ENCODE measurements around the gene ABR.

ABR gene

DNA sequence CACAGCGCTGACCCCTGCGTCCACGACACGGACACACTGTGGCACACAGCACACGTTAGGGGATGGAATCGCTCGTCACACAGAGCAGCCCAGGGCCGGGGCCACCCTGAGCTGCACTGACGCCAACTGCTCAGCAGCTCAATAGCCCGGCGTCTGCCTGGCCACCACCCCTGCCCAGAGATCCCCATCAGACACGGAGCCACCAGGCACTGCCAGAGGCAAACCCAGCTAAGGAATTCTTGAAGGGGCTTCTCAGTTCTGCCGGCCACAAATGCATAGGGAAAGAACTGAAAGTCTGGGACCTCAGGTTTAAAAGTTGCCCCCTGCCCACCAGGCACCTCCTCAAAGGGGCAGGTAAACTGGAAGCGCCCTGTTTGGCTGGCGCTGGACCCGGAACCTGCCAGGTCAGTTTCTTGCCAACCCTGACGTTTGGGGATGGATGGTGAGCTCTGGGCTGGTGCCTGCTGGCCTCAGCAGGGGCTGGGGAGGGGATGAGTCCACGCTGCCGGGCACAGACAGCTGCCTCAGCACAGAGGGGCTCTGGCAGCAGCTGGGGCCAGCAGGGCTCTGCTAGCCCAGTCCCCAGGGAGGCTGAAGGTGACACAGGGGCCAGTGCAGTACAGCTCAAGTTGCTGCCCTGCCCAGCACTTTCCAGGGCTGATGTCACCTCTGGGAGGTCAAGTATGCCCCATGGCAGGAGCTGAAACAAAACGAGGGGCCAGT lies 149.7 kb downstream of the ABR start:
- DNase-seq (ENCODE audit: low read depth, low spot score): no peak
- no peak overlapping the region for H3K4me3 ChIP-seq (ENCODE audit: low read length)

DNA sequence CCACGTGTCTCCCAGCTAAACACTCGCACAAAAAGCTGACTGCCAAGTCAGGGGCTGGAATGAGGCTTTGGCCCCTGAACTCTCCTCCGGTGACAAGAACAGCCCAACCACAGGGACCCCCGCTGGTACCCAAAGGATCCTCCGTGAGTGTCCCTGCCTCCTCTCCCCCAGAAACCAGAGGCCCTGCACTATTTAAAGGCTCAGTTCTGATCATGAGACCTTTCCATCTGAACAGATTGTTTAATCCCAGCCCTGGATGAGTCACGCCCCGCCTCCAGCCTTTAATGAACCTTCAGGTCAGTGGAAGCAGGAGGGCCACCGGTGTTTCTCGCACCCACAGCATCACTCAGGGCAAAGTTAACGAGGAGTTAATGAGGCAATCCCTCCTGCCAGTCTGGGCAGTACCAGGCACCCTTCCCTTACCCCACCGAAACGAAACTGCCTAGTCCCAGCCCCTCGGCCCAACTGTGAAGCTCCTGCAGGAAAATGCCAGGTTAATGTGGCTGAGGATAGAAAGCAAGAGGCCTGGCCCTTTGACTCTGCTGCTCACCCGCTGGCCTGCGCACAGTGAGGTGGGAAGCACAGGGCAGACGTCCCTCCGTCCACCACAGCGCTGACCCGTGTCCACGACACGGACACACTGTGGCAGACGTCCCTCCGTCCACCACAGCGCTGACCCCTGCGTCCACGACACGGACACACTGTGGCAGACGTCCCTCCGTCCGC lies 150.4 kb downstream of the ABR start:
- H3K4me3 ChIP-seq (ENCODE audit: low read length): no peak overlapping the region
- DNase-seq (ENCODE audit: low read depth, low spot score): no peak

- DNase-seq (ENCODE audit: low read depth, low spot score): no peak
- H3K4me3 ChIP-seq (ENCODE audit: low read length): no peak overlapping the region
Observed at GRCh38 chr17:1027044-1027443, 152.7 kb downstream of the ABR start.

DNA sequence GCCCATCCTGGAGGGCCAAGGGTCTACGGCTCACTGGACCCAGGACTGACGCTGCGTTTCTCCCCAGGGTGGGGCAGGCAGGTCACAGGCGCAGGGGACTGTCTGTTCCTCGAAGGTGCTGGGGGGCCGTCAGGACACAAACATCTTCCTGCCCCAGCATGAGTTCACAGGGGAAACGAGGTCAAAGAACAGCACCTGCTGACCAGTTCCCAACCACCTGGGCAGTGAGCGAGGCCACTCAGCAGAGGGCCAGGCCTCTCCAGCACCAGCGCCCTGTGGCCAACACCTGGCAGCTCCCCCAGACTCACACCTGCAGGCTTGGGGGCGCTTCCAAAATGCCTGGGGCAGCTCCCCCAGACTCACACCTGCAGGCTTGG lies 153.2 kb downstream of the ABR start:
- no peak overlapping the region for H3K4me3 ChIP-seq (ENCODE audit: low read length)
- no peak for DNase-seq (ENCODE audit: low read depth, low spot score)

DNA sequence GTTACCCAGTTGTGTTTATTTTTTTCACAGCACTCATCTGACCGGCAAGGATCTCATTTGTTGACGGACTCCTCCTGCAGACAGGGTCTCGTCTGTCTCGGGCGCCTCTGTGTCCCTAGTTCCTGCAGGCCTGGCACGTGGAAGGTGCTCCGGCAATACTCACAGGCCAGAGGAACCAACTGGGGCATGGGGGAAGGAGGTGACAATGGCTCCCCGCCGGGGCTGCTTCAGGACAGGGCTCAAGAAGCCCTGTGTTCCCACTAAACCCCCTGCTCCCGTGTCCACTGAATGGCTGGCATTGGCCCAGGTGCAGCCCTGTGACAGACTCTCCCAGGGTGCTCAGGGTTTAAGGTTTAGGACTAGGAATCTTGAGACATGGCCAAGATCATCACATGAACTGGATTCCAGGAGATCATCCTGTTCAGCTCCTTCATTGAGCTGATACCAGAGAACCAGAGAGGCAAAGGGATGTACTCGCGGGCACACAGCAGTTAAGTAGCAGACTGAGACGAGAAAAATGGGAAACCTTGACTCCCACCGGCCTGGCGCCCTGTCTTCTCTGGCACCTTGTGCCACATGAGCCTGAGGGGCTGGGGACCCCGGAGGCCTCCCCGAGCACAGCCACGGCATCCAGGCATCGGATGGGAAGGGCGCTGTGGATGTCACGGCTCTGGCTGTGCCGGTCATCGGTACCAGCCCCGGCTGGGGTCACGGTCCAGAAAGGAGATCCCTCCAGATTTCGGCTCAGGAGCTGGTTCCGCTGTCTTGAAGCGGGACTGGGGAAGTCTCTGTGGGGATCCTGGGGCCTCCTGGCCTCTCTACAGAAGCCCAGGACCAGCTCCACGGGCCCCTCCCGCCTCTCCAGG lies 153.8 kb downstream of the ABR start:
- no peak overlapping the region for H3K4me3 ChIP-seq (ENCODE audit: low read length)
- no peak for DNase-seq (ENCODE audit: low read depth, low spot score)

- H3K4me3 ChIP-seq (ENCODE audit: low read length): no peak overlapping the region
- DNase-seq (ENCODE audit: low read depth, low spot score): no peak
Observed at GRCh38 chr17:1024076-1024475, 155.7 kb downstream of the ABR start.

DNA sequence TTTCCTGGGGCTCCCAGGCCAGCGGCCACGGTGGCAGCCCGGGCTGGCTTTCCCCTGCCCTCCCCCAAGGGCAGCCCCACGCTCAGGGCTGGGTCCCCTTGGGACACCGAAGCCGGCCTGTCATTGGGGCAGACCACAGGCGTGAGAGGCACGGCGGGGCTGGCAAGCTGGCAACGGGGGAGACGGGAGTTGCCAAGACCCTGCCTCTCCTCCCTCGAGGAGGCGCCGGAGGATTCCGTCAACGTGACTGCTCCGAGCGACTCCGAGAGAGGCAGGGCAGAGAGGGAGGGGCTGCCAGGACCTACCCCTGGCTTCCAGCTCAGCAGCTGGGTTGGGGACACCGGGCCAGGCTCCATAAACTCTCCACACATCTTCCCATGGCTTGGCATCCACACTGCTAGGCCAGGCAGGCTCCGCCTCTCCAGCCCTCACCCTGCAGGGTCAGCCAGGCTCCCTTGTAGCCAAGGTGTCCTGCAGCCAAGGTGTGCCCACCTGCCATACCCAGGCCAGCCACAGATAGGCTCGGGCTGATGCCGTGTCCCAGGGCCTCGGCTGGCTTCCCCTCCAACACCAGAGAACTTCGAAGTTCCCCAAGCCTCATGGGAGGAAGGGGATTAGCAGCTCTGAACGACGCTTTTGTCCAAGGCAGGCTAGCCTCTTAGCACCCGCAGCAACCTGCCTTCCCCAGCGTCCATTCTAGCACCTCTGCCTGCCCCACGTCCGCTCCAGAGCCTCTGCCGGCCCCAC lies 157.3 kb downstream of the ABR start:
- DNase-seq (ENCODE audit: low read depth, low spot score): no peak

GRCh38 chr17:1021147-1021546 lies 158.6 kb downstream of the ABR start:
- H3K4me3 ChIP-seq (ENCODE audit: low read length): no peak overlapping the region
- DNase-seq (ENCODE audit: low read depth, low spot score): no peak

More for the DNA sequence above, 157.3 kb downstream of the ABR start:
- H3K4me3 ChIP-seq (ENCODE audit: low read length): no peak overlapping the region

DNA sequence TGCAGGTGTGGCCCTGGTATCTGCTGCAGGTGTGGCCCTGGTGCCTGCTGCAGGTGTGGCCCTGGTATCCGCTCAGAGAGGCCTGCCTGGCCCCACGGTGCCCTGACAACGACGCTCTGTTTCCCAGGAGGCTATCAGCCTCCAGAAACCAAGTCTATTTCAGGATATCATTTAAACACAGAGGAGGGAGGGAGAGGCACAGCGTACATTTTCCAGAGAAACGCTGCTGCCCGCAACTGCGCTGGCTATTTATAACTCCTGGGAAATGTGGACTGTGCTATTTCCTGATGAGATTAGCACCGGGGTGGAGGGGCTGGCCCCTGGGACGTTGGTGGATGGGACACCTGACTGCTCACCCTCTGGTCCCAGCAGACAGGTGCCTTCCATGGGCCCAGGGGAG lies 160.3 kb downstream of the ABR start:
- H3K4me3 ChIP-seq (ENCODE audit: low read length): no peak overlapping the region
- no peak for DNase-seq (ENCODE audit: low read depth, low spot score)

DNA sequence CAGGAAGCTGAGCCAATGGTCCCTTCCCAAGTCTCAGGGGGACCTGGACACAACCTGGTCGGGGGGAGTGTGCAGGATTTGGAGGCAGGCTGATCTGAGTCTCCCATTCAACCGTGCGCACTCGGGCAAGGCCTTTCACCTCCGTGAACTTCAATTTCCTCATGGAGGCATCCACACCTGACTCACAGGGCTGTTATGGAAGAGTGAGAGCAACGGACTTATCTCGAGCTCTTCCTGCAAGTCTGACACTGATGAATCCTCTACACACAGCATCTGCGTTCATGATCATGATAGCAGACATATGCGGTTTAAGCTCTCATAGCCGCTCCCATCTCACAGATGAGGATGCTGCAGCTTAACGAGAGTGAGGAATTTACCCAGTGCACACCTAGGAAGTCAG lies 161.2 kb downstream of the ABR start:
- H3K4me3 ChIP-seq (ENCODE audit: low read length): no peak overlapping the region
- no peak for DNase-seq (ENCODE audit: low read depth, low spot score)

DNA sequence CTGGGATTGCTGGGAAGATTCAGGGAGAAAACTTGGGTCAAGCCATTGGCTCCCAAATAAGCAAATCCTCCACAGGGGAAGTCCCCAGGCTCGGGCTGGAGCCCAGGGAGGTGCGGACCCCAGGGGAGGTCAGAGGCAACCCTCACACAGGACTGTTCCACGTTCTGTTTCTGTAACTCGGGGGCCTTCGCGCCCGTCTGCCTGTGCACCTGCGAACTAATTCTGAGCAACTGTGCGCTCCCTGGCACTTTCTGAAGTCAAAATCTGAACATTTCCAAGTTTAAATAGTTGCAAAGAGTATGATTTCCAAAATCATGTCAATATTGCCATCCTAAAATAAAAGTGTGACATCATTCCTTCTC lies 166.1 kb downstream of the ABR start:
- no peak overlapping the region for H3K4me3 ChIP-seq (ENCODE audit: low read length)
- DNase-seq (ENCODE audit: low read depth, low spot score): no peak

GRCh38 chr17:1012823-1013728 lies 166.7 kb downstream of the ABR start:
- DNase-seq (ENCODE audit: low read depth, low spot score): no peak
- H3K4me3 ChIP-seq (ENCODE audit: low read length): no peak overlapping the region

- no peak overlapping the region for H3K4me3 ChIP-seq (ENCODE audit: low read length)
- DNase-seq (ENCODE audit: low read depth, low spot score): no peak
Observed at GRCh38 chr17:1011760-1012735, 167.7 kb downstream of the ABR start.

GRCh38 chr17:1011138-1011537 lies 168.6 kb downstream of the ABR start:
- DNase-seq (ENCODE audit: low read depth, low spot score): no peak
- H3K4me3 ChIP-seq (ENCODE audit: low read length): no peak overlapping the region

GRCh38 chr17:1010586-1010985 lies 169.2 kb downstream of the ABR start:
- no peak for DNase-seq (ENCODE audit: low read depth, low spot score)
- no peak overlapping the region for H3K4me3 ChIP-seq (ENCODE audit: low read length)

- no peak overlapping the region for H3K4me3 ChIP-seq (ENCODE audit: low read length)
- DNase-seq (ENCODE audit: low read depth, low spot score): no peak
Observed at GRCh38 chr17:1010086-1010450, 169.7 kb downstream of the ABR start.

Data from Jurkat, Clone E6-1 (cell line).